OCI-LY7 (cell line): ENCODE data around the gene HADHB.

Experiments
- EZH2phosphoT487 ChIP-seq: fragments of 200-600 bp; sonication (generic); IDR thresholded peaks from 2 replicates; pipeline ENCODE4 v1.6.1; 2018; ENCODE audit warnings: low read depth, borderline replicate concordance, mild to moderate bottlenecking, mixed run types, antibody characterized with exemption, low read length, moderate library complexity, mixed read lengths
- TF ChIP-seq, protein P1 (sequence below): fragments of 200-600 bp; sonication (generic); conservative IDR thresholded peaks from 2 replicates; pipeline ENCODE4 v1.5.1; 2014; ENCODE audit warnings: mild to moderate bottlenecking, antibody characterized with exemption, low read length, moderate library complexity, mixed read lengths

DNA sequence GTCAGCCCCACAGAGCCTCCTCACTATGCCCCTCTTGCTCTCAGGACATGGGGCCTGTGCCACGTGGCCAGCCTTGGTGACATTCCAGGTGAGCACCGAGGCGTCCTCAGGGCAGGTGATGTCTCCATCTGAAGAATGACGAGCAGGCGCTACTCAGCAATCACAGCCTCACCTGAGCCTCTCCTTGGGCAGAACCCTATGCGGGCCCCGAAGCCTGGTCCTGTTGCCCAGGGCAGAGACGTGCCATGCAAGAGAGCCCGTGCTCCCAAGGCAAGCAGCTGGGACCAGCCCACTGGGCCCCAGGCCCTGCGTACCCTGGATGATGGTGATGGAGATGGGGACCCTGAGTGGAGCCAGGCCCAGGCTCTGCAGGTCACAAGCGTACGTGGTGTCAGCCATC, 68.7 kb downstream of the HADHB start:
- TF ChIP-seq, protein P1, sequence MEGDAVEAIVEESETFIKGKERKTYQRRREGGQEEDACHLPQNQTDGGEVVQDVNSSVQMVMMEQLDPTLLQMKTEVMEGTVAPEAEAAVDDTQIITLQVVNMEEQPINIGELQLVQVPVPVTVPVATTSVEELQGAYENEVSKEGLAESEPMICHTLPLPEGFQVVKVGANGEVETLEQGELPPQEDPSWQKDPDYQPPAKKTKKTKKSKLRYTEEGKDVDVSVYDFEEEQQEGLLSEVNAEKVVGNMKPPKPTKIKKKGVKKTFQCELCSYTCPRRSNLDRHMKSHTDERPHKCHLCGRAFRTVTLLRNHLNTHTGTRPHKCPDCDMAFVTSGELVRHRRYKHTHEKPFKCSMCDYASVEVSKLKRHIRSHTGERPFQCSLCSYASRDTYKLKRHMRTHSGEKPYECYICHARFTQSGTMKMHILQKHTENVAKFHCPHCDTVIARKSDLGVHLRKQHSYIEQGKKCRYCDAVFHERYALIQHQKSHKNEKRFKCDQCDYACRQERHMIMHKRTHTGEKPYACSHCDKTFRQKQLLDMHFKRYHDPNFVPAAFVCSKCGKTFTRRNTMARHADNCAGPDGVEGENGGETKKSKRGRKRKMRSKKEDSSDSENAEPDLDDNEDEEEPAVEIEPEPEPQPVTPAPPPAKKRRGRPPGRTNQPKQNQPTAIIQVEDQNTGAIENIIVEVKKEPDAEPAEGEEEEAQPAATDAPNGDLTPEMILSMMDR: no peak
- no peak for TF ChIP-seq EZH2phosphoT487
